Neural cell (in vitro differentiated cells): Measurements from ENCODE around the gene MYBPC2. TPM values are rescaled to one million over a fixed set of nuclear protein-coding genes. Genes with fewer than 3 reads are reported as not detected.

Source experiments
- H2AFZ ChIP-seq: fragments of 200-600, 300-800 bp; sonication (generic), shearing (Covaris generic); 2 replicates; pipeline ENCODE4 v1.6.0; 2014; ENCODE audit warnings: low read depth, mild to moderate bottlenecking, antibody characterized with exemption, low read length, moderate library complexity
- H3F3A ChIP-seq: fragments of 200-600 bp; shearing (Covaris generic); 2 replicates; pipeline ENCODE4 v1.6.1; 2016; ENCODE audit warnings: mild to moderate bottlenecking, moderate library complexity, mixed read lengths, antibody characterized with exemption, low read length; ENCODE audit not compliant: insufficient read depth, poor library complexity, severe bottlenecking
- H3K27ac ChIP-seq: fragments of 200-600, 300-800 bp; sonication (generic), shearing (Covaris generic); 2 replicates; pipeline ENCODE4 v1.5.1; 2014; ENCODE audit warnings: mild to moderate bottlenecking, low read length, moderate library complexity
- H3K27me3 ChIP-seq: fragments of 300-800, 200-600 bp; sonication (generic), shearing (Covaris generic); 2 replicates; pipeline ENCODE4 v1.6.0; 2014; ENCODE audit warnings: mild to moderate bottlenecking, low read depth, low read length, moderate library complexity; ENCODE audit not compliant: insufficient read depth
- H3K36me3 ChIP-seq: fragments of 300-800, 200-600 bp; sonication (generic), shearing (Covaris generic); 2 replicates; pipeline ENCODE4 v1.5.1; 2014; ENCODE audit warnings: mild to moderate bottlenecking, antibody characterized with exemption, low read length, moderate library complexity; ENCODE audit not compliant: insufficient read depth
- H3K4me2 ChIP-seq: fragments of 300-800, 200-600 bp; sonication (generic), shearing (Covaris generic); 2 replicates; pipeline ENCODE4 v1.6.0; 2014; ENCODE audit warnings: mild to moderate bottlenecking, low read length
- H3K4me3 ChIP-seq: fragments of 300-800, 200-600 bp; sonication (generic), shearing (Covaris generic); 2 replicates; pipeline ENCODE4 v1.5.1; 2014; ENCODE audit warnings: mild to moderate bottlenecking, low read length, moderate library complexity
- H3K79me2 ChIP-seq: fragments of 200-600 bp; shearing (Covaris generic); replicated peaks from 2 replicates; pipeline ENCODE4 v1.6.0; 2014; ENCODE audit warnings: mild to moderate bottlenecking, low read length, moderate library complexity; ENCODE audit not compliant: insufficient read depth
- H3K9ac ChIP-seq: fragments of 300-800, 200-600 bp; sonication (generic), shearing (Covaris generic); 2 replicates; pipeline ENCODE4 v1.6.1; 2016; ENCODE audit warnings: mild to moderate bottlenecking, low read length, mixed read lengths
- H3K9me2 ChIP-seq: fragments of 200-600 bp; shearing (Covaris generic); 2 replicates; pipeline ENCODE4 v1.6.1; 2016; ENCODE audit warnings: mild to moderate bottlenecking, low read length, mixed read lengths; ENCODE audit not compliant: insufficient read depth
- H3K9me3 ChIP-seq: fragments of 200-600, 300-800 bp; sonication (generic), shearing (Covaris generic); 2 replicates; pipeline ENCODE4 v1.6.1; 2016; ENCODE audit warnings: mild to moderate bottlenecking, mixed run types, low read length, moderate library complexity, mixed read lengths
- H4K20me1 ChIP-seq: fragments of 200-600 bp; shearing (Covaris generic); 2 replicates; pipeline ENCODE4 v1.6.1; 2016; ENCODE audit warnings: mild to moderate bottlenecking, mixed run types; ENCODE audit not compliant: insufficient read depth
- CTCF ChIP-seq: fragments of 450-650 bp; IDR thresholded peaks from 2 replicates; pipeline ENCODE4 v1.5.1; 2014; ENCODE audit warnings: antibody characterized with exemption, mild to moderate bottlenecking, moderate library complexity; ENCODE audit not compliant: poor library complexity, severe bottlenecking
- EP300 ChIP-seq: fragments of 450-650 bp; conservative IDR thresholded peaks from 2 replicates; pipeline ENCODE4 v1.6.1; 2014; ENCODE audit warnings: antibody characterized with exemption, mild to moderate bottlenecking, moderate library complexity; ENCODE audit not compliant: poor library complexity, severe bottlenecking
- EZH2 ChIP-seq: fragments of 200-600, 300-800 bp; shearing (Covaris generic), sonication (generic); IDR thresholded peaks from 2 replicates; pipeline ENCODE4 v1.6.1; 2014; ENCODE audit warnings: antibody characterized with exemption, low read length, borderline replicate concordance, mild to moderate bottlenecking; ENCODE audit not compliant: insufficient read depth, poor library complexity, severe bottlenecking
- MXI1 ChIP-seq: fragments of 450-650 bp; conservative IDR thresholded peaks from 2 replicates; pipeline ENCODE4 v1.6.1; 2014; ENCODE audit warnings: antibody characterized with exemption, mild to moderate bottlenecking; ENCODE audit not compliant: poor library complexity, severe bottlenecking
- POLR2AphosphoS5 ChIP-seq: IDR thresholded peaks from 2 replicates; pipeline ENCODE4 v1.6.1; 2012
- RAD21 ChIP-seq: fragments of 450-650 bp; conservative IDR thresholded peaks from 2 replicates; pipeline ENCODE4 v1.6.1; 2014; ENCODE audit warnings: antibody characterized with exemption, mild to moderate bottlenecking, moderate library complexity
- REST ChIP-seq: IDR thresholded peaks from 2 replicates; pipeline ENCODE4 v1.6.1; 2012; ENCODE audit warnings: borderline replicate concordance
- SMC3 ChIP-seq: fragments of 450-650 bp; conservative IDR thresholded peaks from 2 replicates; pipeline ENCODE4 v1.6.1; 2014; ENCODE audit warnings: antibody characterized with exemption, mild to moderate bottlenecking, moderate library complexity; ENCODE audit not compliant: poor library complexity
- TAF1 ChIP-seq: IDR thresholded peaks from 2 replicates; pipeline ENCODE4 v1.6.1; 2012; ENCODE audit warnings: low read depth
- polyA plus RNA-seq: library from polyadenylated mRNA; depleted of rRNA; stranded (reverse); fragments of >200 nt; gene quantifications from 2 replicates; pipeline ENCODE4 v1.2.3, GENCODE V29; 2014

Gene MYBPC2
- polyA plus RNA-seq, 1 donor from 2014 or later, result not detected

- Histone ChIP-seq H3K27me3 (no peaks in the 10 kb centered on the region), H3K36me3 (no peaks in the 10 kb centered on the region), H3K9me2 (no peaks in the 10 kb centered on the region), H3F3A (no peaks in the 10 kb centered on the region), H3K4me2 (no peak overlapping the region), H3K4me3 (no peak overlapping the region), H3K27ac (no peak overlapping the region), H4K20me1 (no peaks in the 10 kb centered on the region), H3K79me2 (no peaks in the 10 kb centered on the region), H2AFZ (no peak overlapping the region), H3K9me3 (no peaks in the 10 kb centered on the region), H3K9ac (no peak overlapping the region)
- no peak for TF ChIP-seq MXI1
- no peak for TF ChIP-seq REST
- TF ChIP-seq SMC3, result no peak
- TF ChIP-seq EP300, result no peak
- no peak for TF ChIP-seq EZH2
- no peak for TF ChIP-seq CTCF
- no peak for TF ChIP-seq RAD21
- no peak for TF ChIP-seq POLR2AphosphoS5
- TF ChIP-seq TAF1, result no peak
Measured at GRCh38 chr19:50392759-50393158, 39.9 kb upstream of the MYBPC2 start.

- no peaks in the 10 kb centered on the region for H4K20me1 ChIP-seq
- no peaks in the 10 kb centered on the region for H3K79me2 ChIP-seq
- no peaks in the 10 kb centered on the region for H3K9me3 ChIP-seq
Measured at GRCh38 chr19:50393589-50393988, 39.1 kb upstream of the MYBPC2 start.

More at GRCh38 chr19:50393589-50393988, 39.1 kb upstream of the MYBPC2 start:
- no peak overlapping the region for H2AFZ ChIP-seq
- H3K27me3 ChIP-seq, result no peaks in the 10 kb centered on the region
- no peak for TF ChIP-seq EP300
- no peak for TF ChIP-seq RAD21
- TF ChIP-seq SMC3, result no peak
- TF ChIP-seq POLR2AphosphoS5, result no peak
- no peak for TF ChIP-seq TAF1
- no peak for TF ChIP-seq MXI1
- no peak for TF ChIP-seq CTCF
- no peak for TF ChIP-seq REST
- no peak for TF ChIP-seq EZH2
- no peaks in the 10 kb centered on the region for H3F3A ChIP-seq
- H3K4me3 ChIP-seq, result no peak overlapping the region
- no peak overlapping the region for H3K27ac ChIP-seq
- no peaks in the 10 kb centered on the region for H3K9me2 ChIP-seq
- H3K4me2 ChIP-seq, result no peak overlapping the region
- no peak overlapping the region for H3K9ac ChIP-seq
- H3K36me3 ChIP-seq, result no peaks in the 10 kb centered on the region
